ENCODE measurements around the gene TSPAN31.

The TSPAN31 gene

DNA sequence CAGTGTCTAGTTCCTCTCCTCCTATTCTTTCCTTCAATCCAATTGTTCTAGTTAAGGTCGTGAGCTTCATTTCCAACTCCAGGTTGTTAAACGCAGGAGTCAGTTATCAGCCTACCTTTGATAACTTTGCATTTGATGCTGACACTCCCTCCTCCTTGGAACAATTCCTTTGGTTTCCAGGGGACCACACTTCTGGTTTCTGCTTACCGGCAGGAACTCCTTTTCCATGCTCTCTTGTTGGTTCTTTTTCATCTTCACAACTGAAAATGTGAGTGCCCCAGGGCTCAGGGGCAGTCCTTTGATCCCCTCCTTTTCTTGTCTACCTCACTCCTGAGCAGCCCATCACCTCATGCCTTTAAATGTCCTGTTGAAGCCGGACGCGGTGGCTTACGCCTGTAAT, 32.5 kb downstream of the TSPAN31 start:
- no peak overlapping the region for H3K27ac ChIP-seq
- H3K4me3 ChIP-seq (ENCODE audit: low read depth, low read length), result no peak overlapping the region
- H3K27me3 ChIP-seq (ENCODE audit: control insufficient read depth, insufficient read depth, low read length), result no peaks in the 10 kb centered on the region
- TF ChIP-seq, protein P1, sequence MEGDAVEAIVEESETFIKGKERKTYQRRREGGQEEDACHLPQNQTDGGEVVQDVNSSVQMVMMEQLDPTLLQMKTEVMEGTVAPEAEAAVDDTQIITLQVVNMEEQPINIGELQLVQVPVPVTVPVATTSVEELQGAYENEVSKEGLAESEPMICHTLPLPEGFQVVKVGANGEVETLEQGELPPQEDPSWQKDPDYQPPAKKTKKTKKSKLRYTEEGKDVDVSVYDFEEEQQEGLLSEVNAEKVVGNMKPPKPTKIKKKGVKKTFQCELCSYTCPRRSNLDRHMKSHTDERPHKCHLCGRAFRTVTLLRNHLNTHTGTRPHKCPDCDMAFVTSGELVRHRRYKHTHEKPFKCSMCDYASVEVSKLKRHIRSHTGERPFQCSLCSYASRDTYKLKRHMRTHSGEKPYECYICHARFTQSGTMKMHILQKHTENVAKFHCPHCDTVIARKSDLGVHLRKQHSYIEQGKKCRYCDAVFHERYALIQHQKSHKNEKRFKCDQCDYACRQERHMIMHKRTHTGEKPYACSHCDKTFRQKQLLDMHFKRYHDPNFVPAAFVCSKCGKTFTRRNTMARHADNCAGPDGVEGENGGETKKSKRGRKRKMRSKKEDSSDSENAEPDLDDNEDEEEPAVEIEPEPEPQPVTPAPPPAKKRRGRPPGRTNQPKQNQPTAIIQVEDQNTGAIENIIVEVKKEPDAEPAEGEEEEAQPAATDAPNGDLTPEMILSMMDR (IDR thresholded peaks at IDR 0.05), result no peak
- no peaks in the 10 kb centered on the region for H3K36me3 ChIP-seq (ENCODE audit: control insufficient read depth, insufficient read depth, low read length)
- H3K9ac ChIP-seq, result no peak overlapping the region
- no peak overlapping the region for H2AFZ ChIP-seq
- H3K4me2 ChIP-seq (ENCODE audit: low read length), result no peak overlapping the region
- no peaks in the 10 kb centered on the region for H3K9me3 ChIP-seq (ENCODE audit: control insufficient read depth, low read length)
- H3K4me1 ChIP-seq, result peaks cover 10% of the 10 kb centered on the region
- H3K79me2 ChIP-seq, result peaks cover 2% of the 10 kb centered on the region

DNA sequence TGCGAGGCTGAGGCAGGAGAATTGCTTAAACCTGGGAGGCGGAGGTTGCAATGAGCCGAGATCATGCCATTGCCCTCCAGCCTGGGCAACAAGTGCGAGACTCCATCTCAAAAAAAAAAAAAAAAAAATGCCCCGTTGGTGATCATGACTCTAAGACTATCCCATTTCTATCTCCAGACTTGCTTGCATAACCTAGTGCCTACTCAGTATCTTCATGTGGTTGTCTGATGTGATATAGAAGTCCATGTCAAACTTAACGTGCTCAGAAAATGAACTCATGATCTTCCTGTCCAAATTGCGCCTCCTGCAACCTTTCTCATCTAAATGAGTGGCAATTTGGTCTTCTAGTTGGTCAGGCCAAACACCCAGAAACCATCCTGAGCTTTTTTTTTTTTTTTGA, 33.1 kb downstream of the TSPAN31 start:
- Histone ChIP-seq H3K4me2 (ENCODE audit: low read length) (no peak overlapping the region), H3K4me1 (peaks cover 9% of the 10 kb centered on the region), H3K27me3 (ENCODE audit: control insufficient read depth, insufficient read depth, low read length) (no peaks in the 10 kb centered on the region), H3K27ac (no peak overlapping the region), H3K79me2 (peaks cover 5% of the 10 kb centered on the region), H3K36me3 (ENCODE audit: control insufficient read depth, insufficient read depth, low read length) (no peaks in the 10 kb centered on the region), H3K4me3 (ENCODE audit: low read depth, low read length) (no peak overlapping the region), H3K9me3 (ENCODE audit: control insufficient read depth, low read length) (no peaks in the 10 kb centered on the region), H3K9ac (no peak overlapping the region), H2AFZ (no peak overlapping the region)
- TF ChIP-seq, protein P1 (IDR thresholded peaks at IDR 0.05), result no peak

DNA sequence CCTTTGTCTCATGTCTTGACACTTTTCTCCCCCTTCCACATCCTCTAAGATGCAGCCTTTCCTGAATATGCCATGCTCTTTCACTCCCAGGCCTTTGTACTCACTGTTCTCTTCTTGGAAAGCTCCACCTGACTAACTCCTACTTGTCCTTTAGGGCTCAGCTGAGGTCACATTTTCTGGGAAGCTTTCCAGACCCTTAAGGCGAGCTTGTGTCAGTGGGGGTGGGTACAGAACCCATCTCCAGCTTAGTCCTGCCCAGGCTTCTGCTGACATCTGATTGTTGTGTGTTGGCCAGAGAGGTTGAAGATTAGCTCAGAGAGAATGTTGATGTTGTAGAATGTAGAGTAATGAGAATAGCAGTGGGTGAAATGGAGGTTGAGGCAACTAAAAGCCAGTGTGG, 34.9 kb downstream of the TSPAN31 start:
- Histone ChIP-seq H3K9ac (no peak overlapping the region), H3K36me3 (ENCODE audit: control insufficient read depth, insufficient read depth, low read length) (no peaks in the 10 kb centered on the region), H3K79me2 (peaks cover 14% of the 10 kb centered on the region), H3K27me3 (ENCODE audit: control insufficient read depth, insufficient read depth, low read length) (no peaks in the 10 kb centered on the region), H3K4me1 (peaks cover 9% of the 10 kb centered on the region), H2AFZ (no peak overlapping the region), H3K4me2 (ENCODE audit: low read length) (no peak overlapping the region), H3K9me3 (ENCODE audit: control insufficient read depth, low read length) (no peaks in the 10 kb centered on the region), H3K27ac (no peak overlapping the region), H3K4me3 (ENCODE audit: low read depth, low read length) (no peak overlapping the region)
- TF ChIP-seq, protein P1 (IDR thresholded peaks at IDR 0.05), result no peak

DNA sequence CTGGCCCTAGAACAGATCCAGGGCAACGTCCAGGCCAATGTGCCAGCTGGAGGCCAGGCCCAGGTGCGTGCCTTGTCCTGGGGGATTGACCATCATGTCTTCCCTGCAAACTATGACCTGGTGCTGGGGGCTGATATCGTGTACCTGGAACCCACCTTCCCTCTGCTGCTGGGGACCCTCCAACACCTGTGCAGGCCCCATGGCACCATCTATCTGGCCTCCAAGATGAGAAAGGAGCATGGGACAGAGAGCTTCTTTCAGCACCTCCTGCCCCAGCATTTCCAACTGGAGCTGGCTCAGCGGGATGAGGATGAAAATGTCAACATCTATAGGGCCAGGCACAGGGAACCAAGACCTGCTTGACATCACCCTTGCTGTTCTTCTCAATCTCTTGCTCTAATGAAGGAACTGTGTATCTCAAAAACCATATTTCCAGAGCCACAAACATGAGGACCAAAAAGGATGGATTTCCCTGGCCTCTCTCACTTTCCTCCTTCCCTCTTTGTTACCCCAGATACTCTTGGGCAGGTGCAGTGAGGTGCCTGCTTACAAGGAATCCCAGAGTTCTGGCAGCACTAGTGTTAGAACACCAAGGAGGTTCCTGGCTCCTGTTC, 35.6 kb downstream of the TSPAN31 start:
- Histone ChIP-seq H3K36me3 (ENCODE audit: control insufficient read depth, insufficient read depth, low read length) (no peaks in the 10 kb centered on the region), H3K27me3 (ENCODE audit: control insufficient read depth, insufficient read depth, low read length) (no peaks in the 10 kb centered on the region), H3K4me1 (peaks cover 9% of the 10 kb centered on the region), H3K4me2 (ENCODE audit: low read length) (no peak overlapping the region), H3K79me2 (peaks cover 14% of the 10 kb centered on the region), H3K4me3 (ENCODE audit: low read depth, low read length) (no peak overlapping the region), H3K9ac (no peak overlapping the region), H3K9me3 (ENCODE audit: control insufficient read depth, low read length) (no peaks in the 10 kb centered on the region), H3K27ac (no peak overlapping the region), H2AFZ (no peak overlapping the region)
- TF ChIP-seq, protein P1 (IDR thresholded peaks at IDR 0.05), result no peak

DNA sequence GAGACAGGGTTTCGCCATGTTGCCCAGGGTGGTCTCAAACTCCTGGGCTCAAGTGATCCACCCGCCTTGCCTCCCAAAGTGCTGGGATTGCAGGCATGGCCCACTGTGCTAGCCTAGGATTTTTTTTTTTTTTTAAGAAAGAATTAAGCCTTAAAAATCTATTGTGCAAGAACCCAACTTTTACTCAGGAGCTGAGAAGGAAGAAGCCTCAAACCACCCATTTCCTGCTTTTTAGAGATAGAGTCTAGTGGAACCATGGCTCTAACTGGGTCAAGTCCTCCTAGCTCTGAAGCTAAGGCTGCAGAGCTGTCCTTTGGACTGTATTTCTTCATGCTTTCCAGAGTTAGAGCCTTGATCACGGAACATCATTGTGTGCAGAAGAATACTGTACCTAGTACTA, 36.4 kb downstream of the TSPAN31 start:
- H3K9ac ChIP-seq, result no peak overlapping the region
- no peak overlapping the region for H3K27ac ChIP-seq
- H3K79me2 ChIP-seq, result peaks cover 14% of the 10 kb centered on the region
- TF ChIP-seq, protein P1 (IDR thresholded peaks at IDR 0.05), result no peak
- no peaks in the 10 kb centered on the region for H3K36me3 ChIP-seq (ENCODE audit: control insufficient read depth, insufficient read depth, low read length)
- no peaks in the 10 kb centered on the region for H3K9me3 ChIP-seq (ENCODE audit: control insufficient read depth, low read length)
- no peak overlapping the region for H2AFZ ChIP-seq
- H3K4me3 ChIP-seq (ENCODE audit: low read depth, low read length), result no peak overlapping the region
- no peak overlapping the region for H3K4me2 ChIP-seq (ENCODE audit: low read length)
- H3K27me3 ChIP-seq (ENCODE audit: control insufficient read depth, insufficient read depth, low read length), result no peaks in the 10 kb centered on the region
- H3K4me1 ChIP-seq, result peaks cover 9% of the 10 kb centered on the region
